Psoas muscle (tissue), 8 donors: Measurements from ENCODE around the gene SPTBN1. TPM values are rescaled to one million over a fixed set of nuclear protein-coding genes. Genes with fewer than 3 reads are reported as not detected.
A peak's percentile ranks its signal among the peaks of the same experiment; 100 is the strongest.

Experiments
- ATAC-seq, 4 donors: fragments of 200-7000 bp; cut with Tn5 transposase; one replicate each; pipeline ENCODE4 v1.9.1; 2020; ENCODE audit warnings: moderate library complexity in 3 of 4, mild to moderate bottlenecking in 2 of 4
- DNase-seq, 2 donors: peaks; one replicate each; pipeline ENCODE4 v3.0.0-alpha.2; 2020
- H3K27ac ChIP-seq: fragments of 200-600 bp; one replicate; pipeline ENCODE4 v1.8.0; 2022
- H3K27me3 ChIP-seq, 3 donors: fragments of 200-600 bp in 1 of 3; one replicate each; pipeline versions ENCODE4 v1.6.1 to v1.8.0; 2013 to 2022; ENCODE audit warnings: low read length in 2 of 3, mild to moderate bottlenecking in 2 of 3, moderate library complexity in 1 of 3; ENCODE audit not compliant: insufficient read depth in 3 of 3
- H3K36me3 ChIP-seq, 2 donors: fragments of 200-600 bp in 1 of 2; one replicate each; pipeline versions ENCODE4 v1.6.1 to v1.8.0; 2013 to 2022; ENCODE audit warnings: low read depth in 1 of 2, mild to moderate bottlenecking in 1 of 2, moderate library complexity in 1 of 2; ENCODE audit not compliant: insufficient read depth in 1 of 2
- H3K4me1 ChIP-seq: fragments of 200-600 bp; one replicate; pipeline ENCODE4 v1.8.0; 2022
- H3K4me3 ChIP-seq: fragments of 200-600 bp; one replicate; pipeline ENCODE4 v1.8.0; 2022; ENCODE audit warnings: mild to moderate bottlenecking
- H3K9me3 ChIP-seq: fragments of 200-600 bp; one replicate; pipeline ENCODE4 v1.8.0; 2022
- WGBS, 3 donors: extraction: QIAGEN DNeasy Blood & Tissue Kit; methylation state at CpG; one replicate each; pipeline versions ENCODE4 v1.1.6 to v1.1.7; 2013; 5-methylcytosine and 5-hydroxymethylcytosine counted together
- intact Hi-C, 2 donors: fragments of 100-400 bp; cut with DNase I; formaldehyde crosslinking; loops; one replicate each; pipeline versions ENCODE4 v1.11.0 to v1.14.2; 2022
- polyA plus RNA-seq, 3 donors: library from polyadenylated mRNA; stranded (reverse); fragments of 200-250 nt; gene quantifications; one replicate each; pipeline ENCODE4 v1.2.3, GENCODE V29; 2013
- total RNA-seq, 4 donors: library from RNA; stranded (reverse); fragmentation: NEBNext Ultra II Directional in 2 of 4; extraction: Animal tissue kit (Norgen Biotek cat#: 25700) in 2 of 4; gene quantifications; one replicate each; pipeline versions ENCODE4 v1.2.1 to v1.2.4, GENCODE V29; 2021 to 2023
- TF ChIP-seq, protein P1 (sequence below): fragments of 200-600 bp; IDR thresholded peaks from one replicate; pipeline ENCODE4 v1.8.0; 2022; ENCODE audit warnings: antibody characterized with exemption
- donor health status: healthy with polysubstance abuse.
- donor health status: DM: no; HTN: no; CAD: no; lungs with moderate emphysema.
- donor health status: Bipolar disorder and iron deficiency.
- donor health status: healthy.
- donor health status: DM: yes; HTN: yes; CAD: no.
- donor health status: DM: no; HTN: no; CAD: no.
- donor health status: DM: no; HTN: no; CAD: no.
- donor health status: DM: yes; HTN: yes; CAD: no.

Gene SPTBN1
- total and polyA plus RNA-seq, 7 donors = 22.9 to 180 (median 87.8) TPM

DNA sequence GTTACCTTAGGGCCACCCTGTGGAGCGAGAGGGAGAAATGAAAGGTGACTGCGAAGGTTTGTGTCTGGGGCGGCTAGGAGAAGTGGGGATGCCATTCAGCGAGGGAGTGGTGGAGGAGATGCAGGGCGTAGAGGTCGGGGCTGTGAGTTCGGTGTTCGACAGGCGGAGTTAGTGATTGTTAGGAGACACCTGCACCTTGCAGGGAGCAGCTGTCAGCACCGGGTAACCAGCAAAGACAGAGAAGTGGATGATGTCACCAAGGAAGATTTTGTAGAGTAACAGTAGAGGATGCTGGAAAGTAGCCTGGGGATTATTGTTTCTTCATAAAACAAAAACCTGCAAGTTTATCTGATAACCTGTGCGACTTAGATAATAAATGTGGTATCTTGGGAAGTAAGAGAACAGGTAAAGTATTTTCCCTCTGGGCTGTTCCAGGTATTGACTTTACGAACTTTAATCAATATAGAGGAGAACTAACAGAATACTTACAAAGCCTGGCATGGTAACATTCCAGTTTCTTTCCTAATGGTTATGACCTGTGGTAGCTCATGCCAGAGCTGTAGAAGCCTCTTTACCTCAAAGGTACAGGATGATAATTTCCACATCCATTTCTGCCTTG, 63.8 kb downstream of the SPTBN1 start:
- Histone ChIP-seq H3K4me3 (no peak overlapping the region), H3K27ac (no peak overlapping the region), H3K9me3 (no peaks in the 10 kb centered on the region), H3K27me3 (no peaks in the 10 kb centered on the region), H3K36me3 (no peaks in the 10 kb centered on the region), H3K4me1 (peaks cover 31% of the 10 kb centered on the region)
- intact Hi-C loops = loop anchor here (5.0 to 10.0 kb wide), 6 partner anchors 37 to 415 kb away; no protein-coding TSS in a partner anchor
- TF ChIP-seq, protein P1, sequence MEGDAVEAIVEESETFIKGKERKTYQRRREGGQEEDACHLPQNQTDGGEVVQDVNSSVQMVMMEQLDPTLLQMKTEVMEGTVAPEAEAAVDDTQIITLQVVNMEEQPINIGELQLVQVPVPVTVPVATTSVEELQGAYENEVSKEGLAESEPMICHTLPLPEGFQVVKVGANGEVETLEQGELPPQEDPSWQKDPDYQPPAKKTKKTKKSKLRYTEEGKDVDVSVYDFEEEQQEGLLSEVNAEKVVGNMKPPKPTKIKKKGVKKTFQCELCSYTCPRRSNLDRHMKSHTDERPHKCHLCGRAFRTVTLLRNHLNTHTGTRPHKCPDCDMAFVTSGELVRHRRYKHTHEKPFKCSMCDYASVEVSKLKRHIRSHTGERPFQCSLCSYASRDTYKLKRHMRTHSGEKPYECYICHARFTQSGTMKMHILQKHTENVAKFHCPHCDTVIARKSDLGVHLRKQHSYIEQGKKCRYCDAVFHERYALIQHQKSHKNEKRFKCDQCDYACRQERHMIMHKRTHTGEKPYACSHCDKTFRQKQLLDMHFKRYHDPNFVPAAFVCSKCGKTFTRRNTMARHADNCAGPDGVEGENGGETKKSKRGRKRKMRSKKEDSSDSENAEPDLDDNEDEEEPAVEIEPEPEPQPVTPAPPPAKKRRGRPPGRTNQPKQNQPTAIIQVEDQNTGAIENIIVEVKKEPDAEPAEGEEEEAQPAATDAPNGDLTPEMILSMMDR = no peak
- no peak for ATAC-seq
- WGBS, 3 donors = 74 to 78% (median 77%) methylated on average over 12 of the region's 12 CpGs
- no peak for DNase-seq

DNA sequence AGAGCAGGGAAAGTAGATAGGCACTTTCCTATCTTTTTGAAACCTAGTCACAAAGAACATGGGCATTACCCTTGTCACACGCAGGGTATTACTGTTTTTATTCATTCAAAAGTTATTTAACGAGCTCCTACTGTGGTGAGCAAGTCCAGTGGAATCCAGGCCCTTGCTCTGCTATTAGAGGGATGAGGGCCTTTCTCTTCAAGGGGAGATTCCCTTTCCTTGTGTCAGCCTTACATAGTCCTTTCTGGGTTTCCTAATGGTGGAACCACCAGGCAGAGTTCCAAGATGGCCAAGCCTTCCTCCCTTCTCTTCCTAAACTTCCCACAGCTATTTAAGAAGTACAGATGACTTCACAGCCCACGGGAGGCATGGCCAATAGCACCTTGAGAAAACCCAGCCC, 64.6 kb downstream of the SPTBN1 start:
- TF ChIP-seq, protein P1 = no peak
- Histone ChIP-seq H3K27me3 (no peaks in the 10 kb centered on the region), H3K4me1 (peaks cover 36% of the 10 kb centered on the region), H3K36me3 (no peaks in the 10 kb centered on the region), H3K4me3 (no peak overlapping the region), H3K27ac (no peak overlapping the region), H3K9me3 (no peaks in the 10 kb centered on the region)
- intact Hi-C loops = loop anchor here (5.0 kb wide), 5 partner anchors 37 to 187 kb away; no protein-coding TSS in a partner anchor
- ATAC-seq (peak in 1 of 4 donors; percentile 51), DNase-seq (no peak)
- WGBS, 3 donors = 70 to 76% (median 75%) methylated on average over 3 of the region's 3 CpGs

DNA sequence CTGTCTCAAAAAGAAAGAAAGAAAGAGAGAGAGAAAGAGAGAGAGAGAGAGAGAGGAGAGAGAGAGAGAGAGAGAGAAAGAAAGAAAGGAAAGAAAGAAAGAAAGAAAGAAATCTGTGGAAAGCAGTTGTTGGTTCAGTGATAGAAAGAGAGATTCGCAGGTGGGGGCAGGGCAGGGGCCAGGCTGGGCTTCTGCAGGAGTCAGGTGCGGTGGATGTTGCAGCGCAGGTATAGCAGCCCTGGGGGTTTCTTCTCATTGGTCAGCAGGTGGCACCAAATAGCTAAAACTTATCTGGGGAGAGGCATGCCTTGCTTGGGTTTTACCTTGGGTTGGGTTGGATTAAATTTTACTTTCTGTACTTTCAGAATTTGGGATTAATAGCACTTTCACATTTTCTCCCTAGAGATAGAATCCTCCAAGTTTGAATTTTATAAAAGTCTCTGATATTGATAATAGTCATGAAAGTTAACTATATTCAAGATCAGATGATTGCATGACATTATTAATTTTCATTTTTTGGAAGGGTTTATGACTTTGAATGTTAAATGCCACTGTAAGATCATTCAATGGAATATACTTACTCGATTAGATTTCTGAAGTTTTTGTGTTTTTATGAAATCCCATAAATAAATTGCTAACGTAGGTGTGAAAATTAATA, 66.6 kb downstream of the SPTBN1 start:
- Histone ChIP-seq H3K27me3 (no peaks in the 10 kb centered on the region), H3K4me3 (no peak overlapping the region), H3K27ac (no peak overlapping the region), H3K36me3 (peaks cover 0 to 16% of the 10 kb centered on the region in 2 donors), H3K4me1 (peaks cover 40% of the 10 kb centered on the region), H3K9me3 (no peaks in the 10 kb centered on the region)
- ATAC-seq = peak; percentile 38 to 67 (median 58)
- intact Hi-C loops = loop anchor here (2.0 to 5.0 kb wide), 6 partner anchors 35 to 185 kb away; no protein-coding TSS in a partner anchor
- 38 to 57% (median 53%) methylated on average over 5 of the region's 5 CpGs for WGBS, 3 donors
- TF ChIP-seq, protein P1 = peak; percentile 68
- DNase-seq = no peak

DNA sequence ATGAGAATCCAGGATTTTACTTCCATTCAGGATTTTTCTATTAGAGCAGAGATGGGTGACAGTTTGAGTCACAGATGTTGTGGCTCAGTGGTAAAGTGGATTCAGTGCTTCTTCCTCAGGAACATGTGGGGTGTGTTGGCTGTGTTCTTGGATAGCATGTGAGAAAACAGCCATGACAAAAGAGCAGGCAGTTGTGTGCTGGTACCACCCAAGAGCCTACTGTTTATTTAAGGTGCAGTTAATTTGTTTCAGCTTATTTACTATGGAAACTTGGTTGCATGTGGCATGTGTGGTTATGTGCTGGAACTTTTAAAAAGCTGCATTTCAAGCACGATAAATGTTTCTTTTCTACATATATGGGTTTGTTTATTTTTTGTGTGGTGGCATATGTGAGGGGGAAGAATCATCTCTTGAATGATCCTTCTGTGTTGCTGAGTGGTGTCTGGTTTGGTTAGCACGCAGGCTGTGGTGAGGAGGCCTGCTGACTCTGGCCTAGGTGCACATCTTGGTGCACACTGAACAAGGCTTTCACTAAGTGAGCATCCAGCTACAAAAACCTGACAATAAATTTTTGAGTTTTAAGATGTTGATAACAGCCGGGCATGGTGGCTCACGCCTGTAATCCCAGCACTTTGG, 67.3 kb downstream of the SPTBN1 start:
- no peak for DNase-seq
- WGBS, 3 donors = 79 to 85% (median 83%) methylated on average over 4 of the region's 4 CpGs
- no peaks in the 10 kb centered on the region for H3K27me3 ChIP-seq
- intact Hi-C loops = loop anchor here (2.0 to 5.0 kb wide), 6 partner anchors 34 to 184 kb away; no protein-coding TSS in a partner anchor
- H3K27ac ChIP-seq = no peak overlapping the region
- H3K9me3 ChIP-seq = no peaks in the 10 kb centered on the region
- no peak for ATAC-seq
- peaks cover 0 to 23% of the 10 kb centered on the region in 2 donors for H3K36me3 ChIP-seq
- no peak overlapping the region for H3K4me3 ChIP-seq
- TF ChIP-seq, protein P1 = no peak
- peaks cover 34% of the 10 kb centered on the region for H3K4me1 ChIP-seq
